Right atrium auricular region (tissue), 2 donors: ENCODE data around the gene RPL18. TPM values are rescaled to one million over a fixed set of nuclear protein-coding genes. Genes with fewer than 3 reads are reported as not detected.
A peak's percentile ranks its signal among the peaks of the same experiment; 100 is the strongest.

Experiments used
- DNase-seq: peaks from one replicate; pipeline ENCODE4 v3.0.0-alpha.2; 2019; ENCODE audit warnings: low spot score
- H3K27ac ChIP-seq, 2 donors: fragments of 200-600 bp; sonication (generic); 1 replicate in 1 of 2; 2 replicates in 1 of 2; pipeline ENCODE4 v1.5.1; 2016 to 2019
- H3K27me3 ChIP-seq, 2 donors: fragments of 200-600 bp; sonication (generic); one replicate each; pipeline versions ENCODE4 v1.5.1 to v1.6.0; 2017 to 2019
- H3K36me3 ChIP-seq: fragments of 200-600 bp; sonication (generic); one replicate; pipeline ENCODE4 v1.5.1; 2016
- H3K4me1 ChIP-seq, 2 donors: fragments of 200-600 bp; sonication (generic); one replicate each; pipeline versions ENCODE4 v1.5.1 to v1.6.0; 2017 to 2019
- H3K4me3 ChIP-seq, 2 donors: fragments of 200-600 bp; sonication (generic); 1 replicate in 1 of 2; 2 replicates in 1 of 2; pipeline ENCODE4 v1.5.1; 2017 to 2019; ENCODE audit warnings: mild to moderate bottlenecking in 1 of 2, moderate library complexity in 1 of 2
- H3K9me3 ChIP-seq, 2 donors: fragments of 200-600 bp; sonication (generic); one replicate each; pipeline ENCODE4 v1.5.1; 2019
- CTCF ChIP-seq, 2 donors: fragments of 200-600 bp; sonication (generic); IDR thresholded peaks; one replicate each; pipeline ENCODE4 v1.5.1; 2019; ENCODE audit warnings: antibody characterized with exemption in 2 of 2
- total RNA-seq, 2 donors: library from RNA; depleted of rRNA; stranded (reverse); fragments of >200 nt; gene quantifications; one replicate each; pipeline ENCODE4 v1.1.0, GENCODE V29; 2016

RPL18 gene
- total RNA-seq, 2 donors from 2014 or later, result 846 to 1,334 TPM

GRCh38 chr19:48625891-48626327 is 6.9 kb upstream of the RPL18 start:
- no peak for DNase-seq
- H3K4me3 ChIP-seq, result no peak overlapping the region
- H3K36me3 ChIP-seq, result peaks cover 7% of the 10 kb centered on the region
- no peak overlapping the region for H3K27ac ChIP-seq
- no peaks in the 10 kb centered on the region for H3K27me3 ChIP-seq
- peaks cover 0 to 41% of the 10 kb centered on the region in 2 donors for H3K4me1 ChIP-seq
- no peak for TF ChIP-seq CTCF (IDR thresholded peaks at IDR 0.05)
- no peaks in the 10 kb centered on the region for H3K9me3 ChIP-seq

GRCh38 chr19:48624791-48625723 is 6.1 kb upstream of the RPL18 start:
- Histone ChIP-seq H3K27me3 (no peaks in the 10 kb centered on the region), H3K9me3 (no peaks in the 10 kb centered on the region), H3K4me3 (peak overlapping the region; percentile 36 to 57), H3K36me3 (peaks cover 7% of the 10 kb centered on the region), H3K4me1 (peaks cover 0 to 35% of the 10 kb centered on the region in 2 donors), H3K27ac (peak overlapping the region; percentile 78 to 83)
- DNase-seq, result no peak
- no peak for TF ChIP-seq CTCF (IDR thresholded peaks at IDR 0.05)

GRCh38 chr19:48624067-48624594 is 5.2 kb upstream of the RPL18 start:
- Histone ChIP-seq H3K27ac (peak overlapping the region; percentile 78 to 83), H3K9me3 (no peaks in the 10 kb centered on the region), H3K4me3 (peak overlapping the region; percentile 36 to 57), H3K4me1 (peaks cover 0 to 35% of the 10 kb centered on the region in 2 donors), H3K27me3 (no peaks in the 10 kb centered on the region), H3K36me3 (peaks cover 7% of the 10 kb centered on the region)
- DNase-seq, result peak; percentile 97
- no peak for TF ChIP-seq CTCF (IDR thresholded peaks at IDR 0.05)

GRCh38 chr19:48623556-48624066 is 4.6 kb upstream of the RPL18 start:
- H3K4me1 ChIP-seq, result peaks cover 0 to 35% of the 10 kb centered on the region in 2 donors
- TF ChIP-seq CTCF (IDR thresholded peaks at IDR 0.05), result no peak
- DNase-seq, result no peak
- H3K27me3 ChIP-seq, result no peaks in the 10 kb centered on the region
- H3K4me3 ChIP-seq, result peak overlapping the region in 1 of 2 donors; percentile 57
- H3K9me3 ChIP-seq, result no peaks in the 10 kb centered on the region
- H3K36me3 ChIP-seq, result peaks cover 7% of the 10 kb centered on the region
- peak overlapping the region; percentile 78 to 83 for H3K27ac ChIP-seq

- Histone ChIP-seq H3K4me3 (peak overlapping the region; percentile 74 to 76), H3K27me3 (no peaks in the 10 kb centered on the region), H3K36me3 (peaks cover 28% of the 10 kb centered on the region), H3K27ac (peak overlapping the region; percentile 91 to 95), H3K4me1 (peaks cover 0 to 62% of the 10 kb centered on the region in 2 donors), H3K9me3 (no peaks in the 10 kb centered on the region)
- no peak for DNase-seq
- no peak for TF ChIP-seq CTCF (IDR thresholded peaks at IDR 0.05)
These were observed 961 bp upstream of the RPL18 start for GRCh38 chr19:48619692-48620585.
